Neural cell (in vitro differentiated cells): ENCODE measurements around the gene TMEM258. TPM values are rescaled to one million over a fixed set of nuclear protein-coding genes. Genes with fewer than 3 reads are reported as not detected.

Source experiments
- H2AFZ ChIP-seq: fragments of 200-600, 300-800 bp; sonication (generic), shearing (Covaris generic); 2 replicates; pipeline ENCODE4 v1.6.0; 2014; ENCODE audit warnings: low read depth, mild to moderate bottlenecking, antibody characterized with exemption, low read length, moderate library complexity
- H3F3A ChIP-seq: fragments of 200-600 bp; shearing (Covaris generic); 2 replicates; pipeline ENCODE4 v1.6.1; 2016; ENCODE audit warnings: mild to moderate bottlenecking, moderate library complexity, mixed read lengths, antibody characterized with exemption, low read length; ENCODE audit not compliant: insufficient read depth, poor library complexity, severe bottlenecking
- H3K27ac ChIP-seq: fragments of 200-600, 300-800 bp; sonication (generic), shearing (Covaris generic); 2 replicates; pipeline ENCODE4 v1.5.1; 2014; ENCODE audit warnings: mild to moderate bottlenecking, low read length, moderate library complexity
- H3K27me3 ChIP-seq: fragments of 300-800, 200-600 bp; sonication (generic), shearing (Covaris generic); 2 replicates; pipeline ENCODE4 v1.6.0; 2014; ENCODE audit warnings: mild to moderate bottlenecking, low read depth, low read length, moderate library complexity; ENCODE audit not compliant: insufficient read depth
- H3K36me3 ChIP-seq: fragments of 300-800, 200-600 bp; sonication (generic), shearing (Covaris generic); 2 replicates; pipeline ENCODE4 v1.5.1; 2014; ENCODE audit warnings: mild to moderate bottlenecking, antibody characterized with exemption, low read length, moderate library complexity; ENCODE audit not compliant: insufficient read depth
- H3K4me2 ChIP-seq: fragments of 300-800, 200-600 bp; sonication (generic), shearing (Covaris generic); 2 replicates; pipeline ENCODE4 v1.6.0; 2014; ENCODE audit warnings: mild to moderate bottlenecking, low read length
- H3K4me3 ChIP-seq: fragments of 300-800, 200-600 bp; sonication (generic), shearing (Covaris generic); 2 replicates; pipeline ENCODE4 v1.5.1; 2014; ENCODE audit warnings: mild to moderate bottlenecking, low read length, moderate library complexity
- H3K79me2 ChIP-seq: fragments of 200-600 bp; shearing (Covaris generic); replicated peaks from 2 replicates; pipeline ENCODE4 v1.6.0; 2014; ENCODE audit warnings: mild to moderate bottlenecking, low read length, moderate library complexity; ENCODE audit not compliant: insufficient read depth
- H3K9ac ChIP-seq: fragments of 300-800, 200-600 bp; sonication (generic), shearing (Covaris generic); 2 replicates; pipeline ENCODE4 v1.6.1; 2016; ENCODE audit warnings: mild to moderate bottlenecking, low read length, mixed read lengths
- H3K9me2 ChIP-seq: fragments of 200-600 bp; shearing (Covaris generic); 2 replicates; pipeline ENCODE4 v1.6.1; 2016; ENCODE audit warnings: mild to moderate bottlenecking, low read length, mixed read lengths; ENCODE audit not compliant: insufficient read depth
- H3K9me3 ChIP-seq: fragments of 200-600, 300-800 bp; sonication (generic), shearing (Covaris generic); 2 replicates; pipeline ENCODE4 v1.6.1; 2016; ENCODE audit warnings: mild to moderate bottlenecking, mixed run types, low read length, moderate library complexity, mixed read lengths
- H4K20me1 ChIP-seq: fragments of 200-600 bp; shearing (Covaris generic); 2 replicates; pipeline ENCODE4 v1.6.1; 2016; ENCODE audit warnings: mild to moderate bottlenecking, mixed run types; ENCODE audit not compliant: insufficient read depth
- CTCF ChIP-seq: fragments of 450-650 bp; IDR thresholded peaks from 2 replicates; pipeline ENCODE4 v1.5.1; 2014; ENCODE audit warnings: antibody characterized with exemption, mild to moderate bottlenecking, moderate library complexity; ENCODE audit not compliant: poor library complexity, severe bottlenecking
- EP300 ChIP-seq: fragments of 450-650 bp; conservative IDR thresholded peaks from 2 replicates; pipeline ENCODE4 v1.6.1; 2014; ENCODE audit warnings: antibody characterized with exemption, mild to moderate bottlenecking, moderate library complexity; ENCODE audit not compliant: poor library complexity, severe bottlenecking
- EZH2 ChIP-seq: fragments of 200-600, 300-800 bp; shearing (Covaris generic), sonication (generic); IDR thresholded peaks from 2 replicates; pipeline ENCODE4 v1.6.1; 2014; ENCODE audit warnings: antibody characterized with exemption, low read length, borderline replicate concordance, mild to moderate bottlenecking; ENCODE audit not compliant: insufficient read depth, poor library complexity, severe bottlenecking
- MXI1 ChIP-seq: fragments of 450-650 bp; conservative IDR thresholded peaks from 2 replicates; pipeline ENCODE4 v1.6.1; 2014; ENCODE audit warnings: antibody characterized with exemption, mild to moderate bottlenecking; ENCODE audit not compliant: poor library complexity, severe bottlenecking
- POLR2AphosphoS5 ChIP-seq: IDR thresholded peaks from 2 replicates; pipeline ENCODE4 v1.6.1; 2012
- RAD21 ChIP-seq: fragments of 450-650 bp; conservative IDR thresholded peaks from 2 replicates; pipeline ENCODE4 v1.6.1; 2014; ENCODE audit warnings: antibody characterized with exemption, mild to moderate bottlenecking, moderate library complexity
- SMC3 ChIP-seq: fragments of 450-650 bp; conservative IDR thresholded peaks from 2 replicates; pipeline ENCODE4 v1.6.1; 2014; ENCODE audit warnings: antibody characterized with exemption, mild to moderate bottlenecking, moderate library complexity; ENCODE audit not compliant: poor library complexity
- TAF1 ChIP-seq: IDR thresholded peaks from 2 replicates; pipeline ENCODE4 v1.6.1; 2012; ENCODE audit warnings: low read depth
- polyA plus RNA-seq: library from polyadenylated mRNA; depleted of rRNA; stranded (reverse); fragments of >200 nt; gene quantifications from 2 replicates; pipeline ENCODE4 v1.2.3, GENCODE V29; 2014
- TF ChIP-seq, protein P1 (sequence below): IDR thresholded peaks from 2 replicates; pipeline ENCODE4 v1.6.1; 2012; ENCODE audit warnings: borderline replicate concordance

Gene TMEM258
- polyA plus RNA-seq, 1 donor from 2014 or later = 134 TPM

DNA sequence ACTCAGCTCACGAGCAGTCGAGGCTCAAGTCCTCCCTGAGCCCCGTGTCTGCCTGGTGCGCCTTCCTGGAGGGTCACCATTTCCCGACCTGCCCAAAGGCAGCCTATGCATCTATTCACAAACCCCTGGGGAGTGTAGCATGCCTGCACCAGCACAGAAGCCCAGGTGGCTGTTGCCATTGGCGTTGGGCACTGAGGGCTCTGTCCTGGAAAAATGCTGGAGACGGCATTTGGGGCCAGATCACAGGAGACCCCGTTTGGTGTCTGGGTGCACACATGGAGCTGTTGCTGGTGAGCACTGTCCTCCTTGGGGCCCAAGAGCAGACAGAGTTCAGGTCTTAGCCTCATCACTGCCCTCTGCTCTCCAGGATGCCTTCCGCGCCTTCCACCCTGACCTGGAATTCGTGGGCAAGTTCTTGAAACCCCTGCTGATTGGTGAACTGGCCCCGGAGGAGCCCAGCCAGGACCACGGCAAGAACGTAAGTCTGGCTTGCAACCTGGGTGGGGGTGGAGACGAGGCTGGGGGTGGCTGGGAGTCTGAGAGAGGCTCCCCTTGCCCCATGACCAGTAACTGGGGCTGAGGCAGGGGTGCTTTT lies 45.1 kb upstream of the TMEM258 start:
- Histone ChIP-seq H2AFZ (no peak overlapping the region), H3K27me3 (no peaks in the 10 kb centered on the region), H3K9me3 (no peaks in the 10 kb centered on the region), H3K4me3 (no peak overlapping the region), H3K9me2 (no peaks in the 10 kb centered on the region), H3F3A (no peaks in the 10 kb centered on the region), H3K9ac (no peak overlapping the region), H4K20me1 (peaks cover 4% of the 10 kb centered on the region), H3K36me3 (peaks cover 20% of the 10 kb centered on the region), H3K27ac (no peak overlapping the region), H3K4me2 (no peak overlapping the region), H3K79me2 (peaks cover 56% of the 10 kb centered on the region)
- no peak for TF ChIP-seq MXI1
- no peak for TF ChIP-seq EZH2
- TF ChIP-seq CTCF = no peak
- no peak for TF ChIP-seq RAD21

DNA sequence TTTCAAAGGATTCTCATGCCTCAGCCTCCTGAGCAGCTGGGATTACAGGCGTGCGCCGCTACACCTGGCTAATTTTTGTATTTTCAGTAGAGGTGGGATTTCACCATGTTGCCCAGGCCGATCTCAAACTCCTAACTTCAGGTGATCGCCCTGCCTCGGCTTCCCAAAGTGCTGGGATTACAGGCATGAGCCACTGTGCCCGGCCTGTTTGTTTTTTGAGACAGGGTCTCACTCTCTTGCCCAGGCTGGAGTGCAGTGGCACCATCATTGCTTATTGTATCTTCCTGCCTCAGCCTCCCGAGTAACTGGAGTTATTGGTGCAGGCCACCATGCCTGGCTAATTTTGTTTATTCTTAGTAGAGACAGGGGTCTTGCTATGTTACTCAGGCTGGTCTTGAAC lies 43.8 kb upstream of the TMEM258 start:
- no peak overlapping the region for H3K4me2 ChIP-seq
- H3K9me3 ChIP-seq = no peaks in the 10 kb centered on the region
- no peak overlapping the region for H3K4me3 ChIP-seq
- H3F3A ChIP-seq = no peaks in the 10 kb centered on the region
- H2AFZ ChIP-seq = no peak overlapping the region
- no peak overlapping the region for H3K9ac ChIP-seq
- TF ChIP-seq CTCF (no peak), RAD21 (no peak), SMC3 (no peak), EP300 (no peak), EZH2 (no peak), POLR2AphosphoS5 (no peak), TAF1 (no peak), MXI1 (no peak)
- TF ChIP-seq, protein P1, sequence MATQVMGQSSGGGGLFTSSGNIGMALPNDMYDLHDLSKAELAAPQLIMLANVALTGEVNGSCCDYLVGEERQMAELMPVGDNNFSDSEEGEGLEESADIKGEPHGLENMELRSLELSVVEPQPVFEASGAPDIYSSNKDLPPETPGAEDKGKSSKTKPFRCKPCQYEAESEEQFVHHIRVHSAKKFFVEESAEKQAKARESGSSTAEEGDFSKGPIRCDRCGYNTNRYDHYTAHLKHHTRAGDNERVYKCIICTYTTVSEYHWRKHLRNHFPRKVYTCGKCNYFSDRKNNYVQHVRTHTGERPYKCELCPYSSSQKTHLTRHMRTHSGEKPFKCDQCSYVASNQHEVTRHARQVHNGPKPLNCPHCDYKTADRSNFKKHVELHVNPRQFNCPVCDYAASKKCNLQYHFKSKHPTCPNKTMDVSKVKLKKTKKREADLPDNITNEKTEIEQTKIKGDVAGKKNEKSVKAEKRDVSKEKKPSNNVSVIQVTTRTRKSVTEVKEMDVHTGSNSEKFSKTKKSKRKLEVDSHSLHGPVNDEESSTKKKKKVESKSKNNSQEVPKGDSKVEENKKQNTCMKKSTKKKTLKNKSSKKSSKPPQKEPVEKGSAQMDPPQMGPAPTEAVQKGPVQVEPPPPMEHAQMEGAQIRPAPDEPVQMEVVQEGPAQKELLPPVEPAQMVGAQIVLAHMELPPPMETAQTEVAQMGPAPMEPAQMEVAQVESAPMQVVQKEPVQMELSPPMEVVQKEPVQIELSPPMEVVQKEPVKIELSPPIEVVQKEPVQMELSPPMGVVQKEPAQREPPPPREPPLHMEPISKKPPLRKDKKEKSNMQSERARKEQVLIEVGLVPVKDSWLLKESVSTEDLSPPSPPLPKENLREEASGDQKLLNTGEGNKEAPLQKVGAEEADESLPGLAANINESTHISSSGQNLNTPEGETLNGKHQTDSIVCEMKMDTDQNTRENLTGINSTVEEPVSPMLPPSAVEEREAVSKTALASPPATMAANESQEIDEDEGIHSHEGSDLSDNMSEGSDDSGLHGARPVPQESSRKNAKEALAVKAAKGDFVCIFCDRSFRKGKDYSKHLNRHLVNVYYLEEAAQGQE = no peak
- no peaks in the 10 kb centered on the region for H3K27me3 ChIP-seq
- no peaks in the 10 kb centered on the region for H3K9me2 ChIP-seq
- no peak overlapping the region for H3K27ac ChIP-seq
- peaks cover 70% of the 10 kb centered on the region for H3K79me2 ChIP-seq
- peaks cover 8% of the 10 kb centered on the region for H4K20me1 ChIP-seq
- H3K36me3 ChIP-seq = peaks cover 12% of the 10 kb centered on the region
